GM18520 (cell line): Measurements from ENCODE around the gene LRRC74A.
A peak's percentile ranks its signal among the peaks of the same experiment; 100 is the strongest.
"Not testable (repeated sequence)": the region's sequence is repeated elsewhere in the genome, so short reads cannot be mapped to it uniquely, and the experiment has no call there.

ENCODE experiments used
- ATAC-seq: cut with Tn5 transposase; IDR thresholded peaks from one replicate; pipeline ENCODE4 v1.9.1; 2021; ENCODE audit not compliant: unreplicated experiment

LRRC74A gene

DNA sequence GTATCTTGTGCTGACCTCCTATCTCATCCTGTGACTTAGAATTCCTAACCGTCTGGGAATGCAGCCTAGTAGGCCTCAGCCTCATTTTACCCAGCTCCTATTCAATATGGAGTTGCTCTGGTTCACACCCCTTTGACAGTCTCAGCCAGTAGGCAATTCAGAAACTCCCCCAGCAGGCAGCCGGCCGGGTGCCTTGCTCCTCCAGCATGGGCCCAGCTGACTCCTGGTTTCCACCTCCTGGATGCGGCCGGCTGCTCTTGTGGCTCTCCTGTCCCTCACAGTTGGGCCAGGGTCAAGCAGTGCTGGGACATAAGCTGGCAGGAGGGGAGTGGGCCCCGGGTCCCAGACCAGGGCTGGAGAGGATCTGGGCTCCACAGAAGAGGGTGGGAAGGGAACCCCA lies 58.2 kb downstream of the LRRC74A start:
- no peak for ATAC-seq

DNA sequence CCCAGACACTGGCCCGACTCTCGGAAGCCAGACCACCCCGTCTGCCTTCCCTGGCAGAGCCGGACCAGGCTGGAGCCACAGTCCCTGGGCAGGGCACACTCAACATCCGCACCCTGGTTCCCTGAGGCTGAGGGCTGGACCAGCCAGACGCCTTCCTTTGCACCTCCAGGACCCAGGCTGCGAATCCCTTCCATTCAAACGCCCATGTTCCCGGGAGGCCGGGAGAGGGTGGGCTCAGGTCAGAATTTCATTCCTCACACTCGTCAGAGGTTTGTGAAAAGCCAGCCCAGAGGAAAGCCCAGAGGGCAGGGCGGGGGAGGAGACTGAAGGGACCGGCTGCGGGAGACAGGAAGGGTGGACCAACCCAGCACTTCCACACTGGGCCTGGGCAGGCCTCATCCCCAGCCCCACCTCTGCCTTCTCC lies 58.7 kb downstream of the LRRC74A start:
- no peak for ATAC-seq

DNA sequence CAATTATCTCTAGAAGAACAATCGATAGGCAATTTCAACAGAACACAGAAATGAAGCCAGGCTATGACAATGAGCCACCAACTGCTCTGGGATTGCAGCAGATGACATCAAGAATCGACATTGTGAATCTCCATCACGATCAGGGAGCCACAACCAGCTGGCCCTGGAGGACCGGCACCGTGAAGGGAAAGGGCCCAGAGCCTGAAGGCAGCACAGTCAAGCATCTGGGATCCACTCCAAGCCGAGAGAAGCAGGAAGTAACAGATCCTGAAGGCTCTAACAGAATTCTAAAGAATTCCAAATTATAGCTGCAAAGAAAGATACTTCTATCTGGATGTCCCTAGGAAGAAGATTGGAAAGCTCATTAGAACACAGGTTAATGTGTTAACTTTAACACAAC lies 61.0 kb downstream of the LRRC74A start:
- ATAC-seq = no peak

GRCh38 chr14:76891391-76891790 lies 65.2 kb downstream of the LRRC74A start:
- no peak for ATAC-seq

- ATAC-seq = no peak
These were observed 68.1 kb downstream of the LRRC74A start for GRCh38 chr14:76894308-76894707.

DNA sequence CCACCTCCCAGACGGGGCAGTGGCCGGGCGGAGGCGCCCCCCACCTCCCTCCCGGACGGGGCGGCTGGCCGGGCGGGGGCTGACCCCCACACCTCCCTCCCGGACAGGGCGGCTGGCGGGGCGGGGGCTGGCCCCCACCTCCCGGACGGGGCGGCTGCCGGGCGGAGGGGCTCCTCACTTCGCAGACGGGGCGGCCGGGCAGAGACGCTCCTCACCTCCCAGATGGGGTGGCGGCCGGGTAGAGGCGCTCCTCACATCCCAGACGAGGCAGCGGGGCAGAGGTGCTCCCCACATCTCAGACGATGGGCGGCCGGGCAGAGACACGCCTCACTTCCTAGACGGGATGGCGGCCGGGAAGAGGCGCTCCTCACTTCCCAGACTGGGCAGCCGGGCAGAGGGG lies 71.8 kb downstream of the LRRC74A start:
- not testable (repeated sequence) for ATAC-seq

GRCh38 chr14:76900682-76901081 lies 74.5 kb downstream of the LRRC74A start:
- ATAC-seq = no peak

DNA sequence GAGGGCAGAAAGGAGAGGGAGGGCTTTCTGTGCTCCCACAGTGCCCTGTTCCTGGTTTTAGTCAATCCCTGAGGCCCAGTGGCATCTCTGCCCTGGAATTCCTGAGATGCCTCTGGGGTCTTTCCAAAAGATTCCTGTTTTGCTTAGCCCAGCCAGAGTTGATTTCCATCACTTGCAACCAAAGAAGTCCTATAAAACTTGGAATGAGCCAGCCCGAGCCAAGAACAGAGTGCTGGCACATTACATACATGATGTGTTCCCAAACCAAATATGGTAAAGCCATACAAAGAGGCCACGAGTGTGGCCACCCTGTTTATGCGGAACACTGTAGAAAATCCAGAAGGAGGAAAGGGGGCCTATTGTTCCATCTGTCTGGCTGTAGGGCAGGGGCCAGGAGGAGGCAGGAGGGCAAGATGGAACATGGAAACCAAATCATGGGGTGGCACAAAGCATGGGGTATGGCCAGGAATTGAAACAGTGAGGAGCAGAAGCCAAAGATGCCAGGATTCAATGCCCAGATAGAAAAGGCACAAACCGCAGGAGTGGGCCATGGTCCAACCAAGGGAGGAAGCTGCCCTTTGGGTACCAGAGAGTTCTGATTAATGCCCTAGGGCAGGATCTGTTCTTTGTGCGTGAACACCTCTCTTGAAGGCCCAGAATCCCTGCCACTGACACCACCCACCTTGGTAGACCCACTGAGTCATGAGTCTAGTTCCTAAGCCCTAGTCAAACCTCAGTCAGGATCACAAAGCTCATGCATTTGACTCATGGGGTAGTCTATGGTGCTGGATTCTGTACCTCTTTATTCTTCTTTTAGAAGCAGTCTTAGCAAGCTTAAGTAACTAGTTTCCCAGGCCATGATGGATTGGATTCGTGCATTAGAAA lies 75.2 kb downstream of the LRRC74A start:
- ATAC-seq = no peak

GRCh38 chr14:76902591-76902990 lies 76.4 kb downstream of the LRRC74A start:
- no peak for ATAC-seq

GRCh38 chr14:76904100-76904739 lies 78.0 kb downstream of the LRRC74A start:
- no peak for ATAC-seq

GRCh38 chr14:76904740-76905569 lies 78.7 kb downstream of the LRRC74A start:
- peak; percentile 70 for ATAC-seq

GRCh38 chr14:76908834-76909233 lies 82.6 kb downstream of the LRRC74A start:
- ATAC-seq = no peak

GRCh38 chr14:76909266-76909665 lies 83.1 kb downstream of the LRRC74A start:
- no peak for ATAC-seq

- ATAC-seq = no peak
These were observed 84.2 kb downstream of the LRRC74A start for GRCh38 chr14:76910371-76910890.

GRCh38 chr14:76911473-76911872 lies 85.3 kb downstream of the LRRC74A start:
- no peak for ATAC-seq

DNA sequence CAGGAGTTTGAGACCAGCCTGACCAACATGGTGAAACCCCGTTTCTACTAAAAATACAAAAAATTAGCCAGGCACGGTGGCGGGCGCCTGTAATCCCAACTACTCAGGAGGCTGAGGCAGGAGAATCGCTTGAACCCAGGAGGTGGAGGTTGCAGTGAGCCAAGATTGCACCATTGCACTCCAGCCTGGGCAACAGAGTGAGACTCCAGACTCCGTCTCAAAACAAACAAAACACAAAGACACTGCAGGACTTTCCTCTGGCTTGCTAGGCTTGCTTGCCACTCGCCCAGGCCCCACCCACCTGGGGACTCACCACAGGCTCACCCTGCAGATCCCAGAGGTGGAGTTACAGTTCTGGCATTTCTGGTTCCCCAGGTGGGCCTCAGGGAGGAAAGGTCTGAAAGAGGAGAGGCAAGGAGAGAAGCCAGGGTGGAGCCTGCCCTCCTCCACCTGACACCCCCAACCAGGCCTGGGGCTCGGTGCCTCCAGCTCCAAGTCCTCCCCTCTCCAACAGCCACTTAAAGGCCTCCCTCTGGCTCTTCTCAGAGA lies 88.4 kb downstream of the LRRC74A start:
- not testable (repeated sequence) for ATAC-seq

DNA sequence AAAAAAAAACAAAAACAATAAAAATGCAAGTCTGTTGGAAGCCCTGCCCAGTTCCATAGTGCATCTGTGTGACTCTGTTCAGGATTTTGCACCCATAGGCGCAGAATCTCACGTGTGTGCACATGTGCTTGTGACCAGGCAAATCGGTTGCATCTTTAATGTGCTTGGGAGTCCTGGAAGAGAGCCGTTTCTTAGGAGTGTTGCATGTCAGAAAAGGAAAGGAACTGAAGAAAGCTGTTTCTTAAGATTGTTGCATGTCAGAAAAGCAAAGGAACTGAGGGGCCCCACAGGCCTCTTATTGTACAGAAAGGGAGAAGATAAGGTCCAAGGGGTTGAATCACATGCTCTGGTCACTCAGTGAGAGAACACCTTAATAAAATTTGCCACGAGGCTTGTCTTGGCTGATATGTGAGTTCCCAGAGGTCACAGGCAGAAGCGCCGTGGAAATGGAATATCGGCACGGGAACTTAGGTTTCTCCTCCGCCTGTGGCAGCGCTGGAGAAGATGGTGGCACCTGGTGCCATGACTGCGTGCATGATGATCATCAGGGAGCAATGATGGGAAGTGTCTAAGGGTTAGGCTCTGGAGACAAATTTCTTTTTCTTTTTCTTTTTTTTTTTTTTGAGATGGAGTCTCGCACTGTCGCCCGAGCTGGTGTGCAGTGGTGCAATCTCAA lies 90.0 kb downstream of the LRRC74A start:
- no peak for ATAC-seq

DNA sequence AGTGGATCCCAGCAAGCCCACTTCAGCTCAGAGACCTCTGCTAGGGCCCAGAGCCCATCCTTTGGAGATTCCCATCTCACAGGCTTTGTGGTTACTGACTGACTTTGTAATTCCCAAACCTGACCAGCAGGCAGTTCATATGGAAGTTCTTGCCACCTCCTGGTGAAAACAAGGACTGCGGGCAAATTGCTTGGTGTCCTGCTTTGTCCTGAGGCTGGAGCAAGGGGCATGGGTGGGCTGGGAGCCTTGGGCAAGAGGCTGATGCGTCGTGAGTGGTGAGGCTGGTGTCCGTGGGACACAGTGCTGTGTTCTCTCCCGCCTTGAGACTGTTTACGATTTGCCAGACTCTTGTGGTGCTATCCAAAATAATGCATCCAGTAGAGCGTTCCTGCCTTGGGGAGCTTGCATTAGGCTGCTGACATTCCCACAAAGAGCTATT lies 91.0 kb downstream of the LRRC74A start:
- no peak for ATAC-seq

DNA sequence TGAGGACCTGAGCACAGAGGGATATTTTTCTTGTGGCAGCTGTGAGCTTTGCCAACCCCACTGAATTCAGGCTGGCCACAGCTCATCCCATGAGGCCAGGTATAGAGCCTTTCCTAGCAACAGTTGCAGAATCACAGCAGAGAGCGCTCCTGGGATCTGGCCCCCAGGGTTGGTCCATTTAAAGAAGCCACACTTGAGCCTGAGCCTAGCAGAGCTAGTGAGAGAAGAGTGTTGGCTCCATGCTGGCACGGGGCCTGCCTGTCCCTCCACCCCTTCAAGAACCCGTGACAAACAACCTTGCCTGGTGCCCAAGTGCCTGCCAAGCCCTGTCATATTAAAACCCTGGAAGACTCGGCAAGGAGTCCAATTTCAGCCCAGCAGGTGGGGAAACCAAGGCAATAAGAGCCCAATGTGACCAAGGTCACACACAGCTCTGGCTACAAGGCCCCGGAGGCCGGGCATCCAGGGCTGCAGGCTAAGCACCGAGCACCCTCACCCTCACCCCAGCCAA lies 91.6 kb downstream of the LRRC74A start:
- no peak for ATAC-seq

GRCh38 chr14:76918256-76918781 lies 92.1 kb downstream of the LRRC74A start:
- no peak for ATAC-seq
